Esophagus (tissue), 2 donors: Measurements from ENCODE around the gene PPM1E. TPM values are rescaled to one million over a fixed set of nuclear protein-coding genes. Genes with fewer than 3 reads are reported as not detected.

ENCODE experiments used
- H3K27ac ChIP-seq, 2 donors: one replicate each; pipeline ENCODE4 v1.5.1; 2013; ENCODE audit warnings: low read depth in 2 of 2, mild to moderate bottlenecking in 2 of 2, inconsistent platforms in 1 of 2, low read length in 1 of 2, moderate library complexity in 1 of 2
- H3K27me3 ChIP-seq, 2 donors: one replicate each; pipeline ENCODE4 v1.6.1; 2013; ENCODE audit warnings: low read length in 2 of 2, control low read depth in 1 of 2, mild to moderate bottlenecking in 1 of 2; ENCODE audit not compliant: insufficient read depth in 2 of 2, control insufficient read depth in 1 of 2
- H3K36me3 ChIP-seq, 2 donors: one replicate each; pipeline ENCODE4 v1.6.1; 2013; ENCODE audit warnings: low read length in 1 of 2; ENCODE audit not compliant: control insufficient read depth in 2 of 2, insufficient read depth in 2 of 2
- H3K4me1 ChIP-seq, 2 donors: one replicate each; pipeline ENCODE4 v1.6.1; 2013; ENCODE audit warnings: low read length in 1 of 2; ENCODE audit not compliant: control insufficient read depth in 2 of 2, insufficient read depth in 2 of 2
- H3K4me3 ChIP-seq, 2 donors: one replicate each; pipeline ENCODE4 v1.5.1; 2013; ENCODE audit warnings: low read length in 2 of 2, mild to moderate bottlenecking in 2 of 2, low read depth in 1 of 2, moderate library complexity in 1 of 2
- H3K9me3 ChIP-seq, 2 donors: one replicate each; pipeline ENCODE4 v1.6.1; 2013; ENCODE audit warnings: mild to moderate bottlenecking in 2 of 2, low read depth in 1 of 2, low read length in 1 of 2, moderate library complexity in 1 of 2; ENCODE audit not compliant: control insufficient read depth in 2 of 2, insufficient read depth in 1 of 2
- WGBS, 2 donors: extraction: QIAGEN DNeasy Blood & Tissue Kit; methylation state at CpG; one replicate each; pipeline ENCODE4 v1.1.7; 2013; 5-methylcytosine and 5-hydroxymethylcytosine counted together
- polyA plus RNA-seq, 2 donors: library from polyadenylated mRNA; stranded (reverse); fragments of 200-250 nt; gene quantifications; one replicate each; pipeline ENCODE4 v1.2.3, GENCODE V29; 2013
- donor health status: healthy with polysubstance abuse.
- donor health status: Bipolar disorder and iron deficiency.

PPM1E gene
- polyA plus RNA-seq, 2 donors, result 0.02 to 0.04 TPM

- H3K36me3 ChIP-seq, result no peaks in the 10 kb centered on the region
- no peak overlapping the region for H3K4me3 ChIP-seq
- H3K27ac ChIP-seq, result no peak overlapping the region
- no peaks in the 10 kb centered on the region for H3K27me3 ChIP-seq
- 73 to 83% methylated on average over 2 of the region's 2 CpGs for WGBS, 2 donors
- no peaks in the 10 kb centered on the region for H3K4me1 ChIP-seq
- no peaks in the 10 kb centered on the region for H3K9me3 ChIP-seq
Observed at GRCh38 chr17:58974354-58974753, 218.7 kb downstream of the PPM1E start.

- no peak overlapping the region for H3K27ac ChIP-seq
- no peaks in the 10 kb centered on the region for H3K27me3 ChIP-seq
- no peaks in the 10 kb centered on the region for H3K9me3 ChIP-seq
- H3K4me3 ChIP-seq, result no peak overlapping the region
- 93 to 96% methylated on average over 3 of the region's 3 CpGs for WGBS, 2 donors
- no peaks in the 10 kb centered on the region for H3K36me3 ChIP-seq
- H3K4me1 ChIP-seq, result no peaks in the 10 kb centered on the region
Observed at GRCh38 chr17:58976541-58976940, 220.9 kb downstream of the PPM1E start.

- no peak overlapping the region for H3K4me3 ChIP-seq
- no peaks in the 10 kb centered on the region for H3K9me3 ChIP-seq
- H3K27me3 ChIP-seq, result no peaks in the 10 kb centered on the region
- no peaks in the 10 kb centered on the region for H3K4me1 ChIP-seq
- no peaks in the 10 kb centered on the region for H3K36me3 ChIP-seq
- WGBS, 2 donors, result 83 to 89% methylated on average over 3 of the region's 3 CpGs
- H3K27ac ChIP-seq, result no peak overlapping the region
Observed at GRCh38 chr17:58980706-58981481, 225.2 kb downstream of the PPM1E start.

DNA sequence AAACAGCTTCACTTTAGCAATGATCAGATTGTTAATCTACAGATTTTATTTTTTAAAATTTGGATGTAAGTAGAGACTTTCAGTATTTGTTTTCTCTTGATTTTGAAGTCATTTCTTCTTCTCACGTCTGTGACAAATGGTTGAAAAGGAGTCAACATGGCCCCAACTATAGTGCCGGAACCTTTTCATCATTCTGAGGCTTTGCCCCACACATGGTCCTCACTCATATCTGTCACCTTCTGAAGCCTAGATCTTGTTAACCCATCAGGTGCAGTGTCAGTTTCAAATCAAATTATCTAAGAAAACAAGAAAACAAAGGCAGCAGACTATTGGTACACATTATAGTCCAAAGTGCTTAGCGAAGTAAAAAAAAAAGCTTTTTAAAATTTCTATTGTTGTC, 227.0 kb downstream of the PPM1E start:
- WGBS, 2 donors, result 88 to 92% methylated on average over 3 of the region's 3 CpGs
- no peak overlapping the region for H3K4me3 ChIP-seq
- H3K4me1 ChIP-seq, result no peaks in the 10 kb centered on the region
- H3K36me3 ChIP-seq, result no peaks in the 10 kb centered on the region
- no peaks in the 10 kb centered on the region for H3K9me3 ChIP-seq
- no peak overlapping the region for H3K27ac ChIP-seq
- no peaks in the 10 kb centered on the region for H3K27me3 ChIP-seq

- H3K27me3 ChIP-seq, result no peaks in the 10 kb centered on the region
- no peak overlapping the region for H3K4me3 ChIP-seq
- H3K9me3 ChIP-seq, result no peaks in the 10 kb centered on the region
- H3K36me3 ChIP-seq, result no peaks in the 10 kb centered on the region
- WGBS, 2 donors, result 81 to 82% methylated on average over 6 of the region's 6 CpGs
- no peaks in the 10 kb centered on the region for H3K4me1 ChIP-seq
- H3K27ac ChIP-seq, result no peak overlapping the region
Observed at GRCh38 chr17:58985367-58985766, 229.7 kb downstream of the PPM1E start.

GRCh38 chr17:58985971-58986370, 230.3 kb downstream of the PPM1E start:
- Histone ChIP-seq H3K27me3 (no peaks in the 10 kb centered on the region), H3K9me3 (no peaks in the 10 kb centered on the region), H3K4me1 (no peaks in the 10 kb centered on the region), H3K36me3 (no peaks in the 10 kb centered on the region), H3K27ac (no peak overlapping the region), H3K4me3 (no peak overlapping the region)
- 90 to 94% methylated on average over 6 of the region's 6 CpGs for WGBS, 2 donors

DNA sequence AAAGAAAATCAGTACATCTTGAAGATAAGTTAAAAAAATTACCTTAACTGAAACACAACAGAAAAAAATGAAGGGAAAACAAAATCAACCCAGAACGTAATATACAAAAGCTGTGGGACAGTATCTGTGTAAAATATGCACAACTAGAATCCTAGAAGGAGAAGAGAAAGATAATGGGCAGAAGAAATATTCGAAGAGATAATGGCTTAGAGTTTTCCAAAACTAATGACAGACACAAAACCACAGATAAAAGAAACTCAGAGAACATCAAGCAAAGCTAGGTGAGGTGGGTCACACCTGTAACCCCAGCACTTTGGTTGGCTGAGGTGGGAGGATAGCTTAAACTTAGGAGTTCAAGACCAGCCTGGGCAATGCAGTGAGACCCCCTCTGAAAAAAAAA, 234.0 kb downstream of the PPM1E start:
- Histone ChIP-seq H3K27me3 (no peaks in the 10 kb centered on the region), H3K27ac (no peak overlapping the region), H3K4me3 (no peak overlapping the region), H3K36me3 (peaks cover 0 to 1% of the 10 kb centered on the region in 2 donors), H3K4me1 (no peaks in the 10 kb centered on the region), H3K9me3 (no peaks in the 10 kb centered on the region)
- 59 to 76% methylated on average over 2 of the region's 2 CpGs for WGBS, 2 donors

DNA sequence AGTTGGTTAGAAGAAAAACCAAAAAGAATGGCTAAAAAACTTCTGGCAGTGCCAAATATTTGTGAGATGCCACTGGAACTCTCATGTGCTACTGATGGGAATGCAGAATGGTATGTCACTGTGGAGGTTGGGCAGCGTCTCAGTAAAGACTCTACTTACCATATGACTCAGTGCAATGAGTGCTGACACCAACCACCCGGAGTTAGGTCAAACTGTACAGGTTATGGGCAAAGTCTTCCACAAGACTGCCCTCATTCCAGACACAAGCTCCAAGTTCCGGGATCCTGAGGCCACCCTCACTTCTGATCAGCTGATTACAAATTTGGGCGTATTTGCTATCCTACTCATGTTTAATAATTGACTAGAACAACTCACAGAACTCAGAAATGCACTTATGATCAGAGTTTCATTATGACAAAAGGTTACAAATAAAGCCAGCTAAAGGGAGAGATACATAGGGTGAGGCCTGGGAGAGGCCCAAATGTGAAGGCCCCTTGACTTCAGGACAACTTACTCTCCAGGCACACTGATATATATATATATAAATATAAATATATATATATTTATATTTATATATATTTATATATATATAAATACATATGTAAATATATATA, 236.2 kb downstream of the PPM1E start:
- no peak overlapping the region for H3K27ac ChIP-seq
- peaks cover 0 to 1% of the 10 kb centered on the region in 2 donors for H3K36me3 ChIP-seq
- 69 to 82% methylated on average over 4 of the region's 4 CpGs for WGBS, 2 donors

DNA sequence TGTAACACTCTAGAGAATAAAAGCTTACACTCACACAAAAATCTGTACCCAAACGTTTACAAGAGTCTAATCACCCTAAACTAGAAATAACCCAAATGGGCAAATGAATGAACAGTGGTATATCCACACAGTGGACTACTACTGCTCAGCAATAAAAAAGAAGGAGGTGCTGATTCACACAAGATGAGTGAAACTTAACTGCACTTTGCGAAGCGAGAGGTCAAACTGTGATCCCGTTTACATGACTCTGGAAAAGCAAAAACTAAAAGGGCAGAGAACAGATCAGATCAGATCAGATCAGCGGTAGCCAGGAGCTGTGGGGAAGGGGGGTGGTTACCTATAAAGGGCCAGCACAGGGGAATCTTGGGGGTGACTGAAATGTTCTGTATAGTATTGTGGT, 237.7 kb downstream of the PPM1E start:
- no peaks in the 10 kb centered on the region for H3K4me1 ChIP-seq
- H3K9me3 ChIP-seq, result no peaks in the 10 kb centered on the region
- WGBS, 2 donors, result 80 to 83% methylated on average over 5 of the region's 5 CpGs
- peaks cover 0 to 1% of the 10 kb centered on the region in 2 donors for H3K36me3 ChIP-seq
- no peak overlapping the region for H3K4me3 ChIP-seq
- H3K27me3 ChIP-seq, result no peaks in the 10 kb centered on the region
- H3K27ac ChIP-seq, result no peak overlapping the region

More for the DNA sequence above, 236.2 kb downstream of the PPM1E start:
- Histone ChIP-seq H3K27me3 (no peaks in the 10 kb centered on the region), H3K9me3 (no peaks in the 10 kb centered on the region), H3K4me3 (no peak overlapping the region), H3K4me1 (no peaks in the 10 kb centered on the region)
